GM18870 (cell line): ENCODE data around the gene MPZ.

Source experiments
- ATAC-seq: cut with Tn5 transposase; IDR thresholded peaks from one replicate; pipeline ENCODE4 v1.9.1; 2021; ENCODE audit warnings: moderate library complexity; ENCODE audit not compliant: unreplicated experiment

The MPZ gene

GRCh38 chr1:161300478-161300877 lies 9.3 kb downstream of the MPZ start:
- no peak for ATAC-seq

- ATAC-seq: no peak
These were observed 10.4 kb downstream of the MPZ start for GRCh38 chr1:161299347-161299746.

GRCh38 chr1:161298116-161298515 lies 11.7 kb downstream of the MPZ start:
- ATAC-seq: no peak

- ATAC-seq: no peak
These were observed 12.4 kb downstream of the MPZ start for GRCh38 chr1:161297415-161297814.

GRCh38 chr1:161290779-161291178 lies 19.0 kb downstream of the MPZ start:
- ATAC-seq: no peak

GRCh38 chr1:161287482-161288054 lies 22.2 kb downstream of the MPZ start:
- ATAC-seq: no peak

GRCh38 chr1:161285521-161285920 lies 24.2 kb downstream of the MPZ start:
- no peak for ATAC-seq

- no peak for ATAC-seq
These were observed 24.7 kb downstream of the MPZ start for GRCh38 chr1:161285113-161285512.

GRCh38 chr1:161282991-161283390 lies 26.8 kb downstream of the MPZ start:
- ATAC-seq: no peak

- no peak for ATAC-seq
These were observed 34.9 kb downstream of the MPZ start for GRCh38 chr1:161274874-161275273.

GRCh38 chr1:161273402-161273801 lies 36.4 kb downstream of the MPZ start:
- no peak for ATAC-seq

GRCh38 chr1:161267321-161267720 lies 42.4 kb downstream of the MPZ start:
- no peak for ATAC-seq

- no peak for ATAC-seq
These were observed 42.9 kb downstream of the MPZ start for GRCh38 chr1:161266836-161267235.

- ATAC-seq: no peak
These were observed 43.6 kb downstream of the MPZ start for GRCh38 chr1:161266202-161266601.

GRCh38 chr1:161265305-161265704 lies 44.5 kb downstream of the MPZ start:
- no peak for ATAC-seq

- ATAC-seq: no peak
These were observed 48.2 kb downstream of the MPZ start for GRCh38 chr1:161261261-161262235.

- no peak for ATAC-seq
These were observed 49.1 kb downstream of the MPZ start for GRCh38 chr1:161260376-161261260.

- no peak for ATAC-seq
These were observed 50.0 kb downstream of the MPZ start for GRCh38 chr1:161259765-161260164.

- no peak for ATAC-seq
These were observed 50.4 kb downstream of the MPZ start for GRCh38 chr1:161259345-161259702.

GRCh38 chr1:161258439-161259344 lies 51.1 kb downstream of the MPZ start, which contains the start of gene PCP4L1:
Gene PCP4L1 (plus strand): TSS chr1:161258745. CDS start chr1:161258975, 230 bp downstream.
- no peak for ATAC-seq
